ENCODE measurements around the gene OXSR1. TPM values are rescaled to one million over a fixed set of nuclear protein-coding genes. Genes with fewer than 3 reads are reported as not detected.

Gene OXSR1
- total RNA-seq, 4 donors from 2014 or later, result 23.9 to 35.8 (median 29.9) TPM

- Histone ChIP-seq H3K4me3 (peak overlapping the region; percentile 72 to 83 (median 76)), H3K27ac (peak overlapping the region; percentile 88 to 98 (median 96)), H3K36me3 (no peaks in the 10 kb centered on the region), H3K4me1 (peaks cover 0 to 26% (median 5%) of the 10 kb centered on the region in 4 donors), H3K27me3 (no peaks in the 10 kb centered on the region), H3K9me3 (no peaks in the 10 kb centered on the region)
- no peak for TF ChIP-seq POLR2A (IDR thresholded peaks at IDR 0.05)
- TF ChIP-seq, protein P1, sequence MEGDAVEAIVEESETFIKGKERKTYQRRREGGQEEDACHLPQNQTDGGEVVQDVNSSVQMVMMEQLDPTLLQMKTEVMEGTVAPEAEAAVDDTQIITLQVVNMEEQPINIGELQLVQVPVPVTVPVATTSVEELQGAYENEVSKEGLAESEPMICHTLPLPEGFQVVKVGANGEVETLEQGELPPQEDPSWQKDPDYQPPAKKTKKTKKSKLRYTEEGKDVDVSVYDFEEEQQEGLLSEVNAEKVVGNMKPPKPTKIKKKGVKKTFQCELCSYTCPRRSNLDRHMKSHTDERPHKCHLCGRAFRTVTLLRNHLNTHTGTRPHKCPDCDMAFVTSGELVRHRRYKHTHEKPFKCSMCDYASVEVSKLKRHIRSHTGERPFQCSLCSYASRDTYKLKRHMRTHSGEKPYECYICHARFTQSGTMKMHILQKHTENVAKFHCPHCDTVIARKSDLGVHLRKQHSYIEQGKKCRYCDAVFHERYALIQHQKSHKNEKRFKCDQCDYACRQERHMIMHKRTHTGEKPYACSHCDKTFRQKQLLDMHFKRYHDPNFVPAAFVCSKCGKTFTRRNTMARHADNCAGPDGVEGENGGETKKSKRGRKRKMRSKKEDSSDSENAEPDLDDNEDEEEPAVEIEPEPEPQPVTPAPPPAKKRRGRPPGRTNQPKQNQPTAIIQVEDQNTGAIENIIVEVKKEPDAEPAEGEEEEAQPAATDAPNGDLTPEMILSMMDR (IDR thresholded peaks at IDR 0.05), result no peak
- TF ChIP-seq EP300 (IDR thresholded peaks at IDR 0.05), result no peak
- no peak for DNase-seq (ENCODE audit: low spot score in 2 of 2)
- WGBS, 2 donors, result 73 to 75% methylated on average over 24 of the region's 24 CpGs
Observed at GRCh38 chr3:38163841-38164642, 1.3 kb upstream of the OXSR1 start.

DNA sequence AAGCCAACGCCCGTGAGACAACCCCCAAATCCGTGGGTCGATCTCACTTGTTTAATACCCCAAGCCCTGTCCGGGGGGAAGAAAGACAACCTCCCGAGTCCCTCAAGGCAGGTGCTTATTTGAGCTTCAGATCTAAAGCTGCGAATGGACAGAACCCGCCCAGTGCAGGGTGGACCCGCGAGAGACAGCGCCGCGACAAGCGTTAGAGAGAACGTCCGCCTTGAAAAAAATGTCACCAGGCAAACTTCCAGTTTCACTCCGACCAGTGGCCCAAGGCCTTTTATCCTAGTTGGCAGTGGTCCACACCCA lies 740 bp upstream of the OXSR1 start:
- WGBS, 2 donors, result 2 to 5% methylated on average over 17 of the region's 17 CpGs
- Histone ChIP-seq H3K36me3 (no peaks in the 10 kb centered on the region), H3K27ac (peak overlapping the region; percentile 88 to 98 (median 96)), H3K4me3 (peak overlapping the region; percentile 72 to 83 (median 76)), H3K4me1 (peaks cover 0 to 27% (median 5%) of the 10 kb centered on the region in 4 donors), H3K9me3 (no peaks in the 10 kb centered on the region), H3K27me3 (no peaks in the 10 kb centered on the region)
- TF ChIP-seq POLR2A (IDR thresholded peaks at IDR 0.05), result peak in 1 of 2 donors; percentile 51
- TF ChIP-seq EP300 (IDR thresholded peaks at IDR 0.05), result no peak
- TF ChIP-seq, protein P1 (IDR thresholded peaks at IDR 0.05), result no peak
- DNase-seq (ENCODE audit: low spot score in 2 of 2), result no peak

GRCh38 chr3:38165722-38166387 lies 518 bp downstream of the OXSR1 start:
- Histone ChIP-seq H3K9me3 (no peaks in the 10 kb centered on the region), H3K27ac (peak overlapping the region; percentile 88 to 98 (median 96)), H3K4me3 (peak overlapping the region; percentile 72 to 83 (median 76)), H3K36me3 (no peaks in the 10 kb centered on the region), H3K4me1 (peaks cover 0 to 27% (median 5%) of the 10 kb centered on the region in 4 donors), H3K27me3 (no peaks in the 10 kb centered on the region)
- DNase-seq (ENCODE audit: low spot score in 2 of 2), result peak; percentile 31 to 36
- 1 to 3% methylated on average over 23 to 29 of the region's 62 CpGs for WGBS, 2 donors
- TF ChIP-seq, protein P1 (IDR thresholded peaks at IDR 0.05), result no peak
- no peak for TF ChIP-seq POLR2A (IDR thresholded peaks at IDR 0.05)
- no peak for TF ChIP-seq EP300 (IDR thresholded peaks at IDR 0.05)

DNA sequence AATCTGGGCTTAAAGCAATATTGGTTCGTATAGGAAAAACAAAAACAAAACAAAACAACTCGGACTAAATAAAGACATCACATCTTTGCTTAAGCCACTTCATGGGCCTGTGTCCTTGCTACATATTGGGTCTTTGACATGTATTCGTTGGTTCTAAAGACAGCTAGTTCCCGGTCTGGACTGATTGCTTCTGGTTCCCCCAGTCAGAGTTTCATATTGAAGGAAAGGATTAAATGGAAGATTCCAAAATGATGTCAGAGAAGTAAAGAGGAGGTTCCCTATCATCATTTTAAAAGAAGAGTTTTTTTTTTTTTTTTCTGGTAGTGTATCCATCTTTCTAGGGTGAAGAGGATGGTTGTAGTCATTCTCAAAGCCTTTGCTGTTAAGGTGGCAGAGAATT lies 2.3 kb downstream of the OXSR1 start:
- WGBS, 2 donors, result 85 to 88% methylated on average over 4 of the region's 4 CpGs
- Histone ChIP-seq H3K4me3 (no peak overlapping the region), H3K36me3 (no peaks in the 10 kb centered on the region), H3K9me3 (no peaks in the 10 kb centered on the region), H3K27me3 (no peaks in the 10 kb centered on the region), H3K27ac (no peak overlapping the region), H3K4me1 (peaks cover 0 to 33% (median 5%) of the 10 kb centered on the region in 4 donors)
- TF ChIP-seq, protein P1 (IDR thresholded peaks at IDR 0.05), result no peak
- no peak for DNase-seq (ENCODE audit: low spot score in 2 of 2)
